HG03432 (cell line): ENCODE measurements around the gene LRRC61.

Source experiments
- ATAC-seq: cut with Tn5 transposase; IDR thresholded peaks from one replicate; pipeline ENCODE4 v1.9.1; 2021; ENCODE audit warnings: mild to moderate bottlenecking, moderate library complexity; ENCODE audit not compliant: unreplicated experiment

Gene LRRC61

GRCh38 chr7:150368884-150369747, 46.0 kb downstream of the LRRC61 start:
- peak; percentile 40 for ATAC-seq

GRCh38 chr7:150369748-150370501, 46.8 kb downstream of the LRRC61 start:
- ATAC-seq: no peak

- no peak for ATAC-seq
Observed at GRCh38 chr7:150370612-150371071, 47.5 kb downstream of the LRRC61 start.

GRCh38 chr7:150371131-150371995, 48.2 kb downstream of the LRRC61 start:
- no peak for ATAC-seq

GRCh38 chr7:150371996-150372270, 48.8 kb downstream of the LRRC61 start:
- no peak for ATAC-seq

GRCh38 chr7:150372271-150373048, 49.3 kb downstream of the LRRC61 start:
- no peak for ATAC-seq

- no peak for ATAC-seq
Observed at GRCh38 chr7:150373049-150373801, 50.1 kb downstream of the LRRC61 start.

- no peak for ATAC-seq
Observed at GRCh38 chr7:150374026-150374425, 50.9 kb downstream of the LRRC61 start.

- ATAC-seq: no peak
Observed at GRCh38 chr7:150374472-150374871, 51.3 kb downstream of the LRRC61 start.

- peak; percentile 22 for ATAC-seq
Observed at GRCh38 chr7:150375662-150376521, 52.7 kb downstream of the LRRC61 start.

- ATAC-seq: no peak
Observed at GRCh38 chr7:150376560-150376959, 53.4 kb downstream of the LRRC61 start.

GRCh38 chr7:150377196-150377595, 54.0 kb downstream of the LRRC61 start:
- ATAC-seq: no peak

- no peak for ATAC-seq
Observed at GRCh38 chr7:150377635-150378034, 54.5 kb downstream of the LRRC61 start.

- ATAC-seq: peak; percentile 10
Observed at GRCh38 chr7:150378115-150378852, 55.1 kb downstream of the LRRC61 start.

- ATAC-seq: peak; percentile 80
Observed at GRCh38 chr7:150378853-150379440, 55.8 kb downstream of the LRRC61 start, which contains the start of gene ZNF775. TSS of gene ZNF775 (plus strand) at chr7:150379330. CDS start at chr7:150388471, 9,141 bp downstream.

GRCh38 chr7:150379441-150380379, 56.6 kb downstream of the LRRC61 start:
- no peak for ATAC-seq
